Activated T-helper 1 cell treated with anti-CD3 and anti-CD28 coated beads, Interleukin-2, amount 50 U/mL, for 16 hours (primary cell): ENCODE data around the gene RNF175.

Source experiments
- DNase-seq, 2 donors: peaks; one replicate each; pipeline ENCODE4 v3.0.0-alpha.2; 2020; ENCODE audit warnings: low read depth in 1 of 2, low spot score in 1 of 2

The RNF175 gene

GRCh38 chr4:153785910-153786721 lies 26.3 kb upstream of the RNF175 start:
- no peak for DNase-seq

DNA sequence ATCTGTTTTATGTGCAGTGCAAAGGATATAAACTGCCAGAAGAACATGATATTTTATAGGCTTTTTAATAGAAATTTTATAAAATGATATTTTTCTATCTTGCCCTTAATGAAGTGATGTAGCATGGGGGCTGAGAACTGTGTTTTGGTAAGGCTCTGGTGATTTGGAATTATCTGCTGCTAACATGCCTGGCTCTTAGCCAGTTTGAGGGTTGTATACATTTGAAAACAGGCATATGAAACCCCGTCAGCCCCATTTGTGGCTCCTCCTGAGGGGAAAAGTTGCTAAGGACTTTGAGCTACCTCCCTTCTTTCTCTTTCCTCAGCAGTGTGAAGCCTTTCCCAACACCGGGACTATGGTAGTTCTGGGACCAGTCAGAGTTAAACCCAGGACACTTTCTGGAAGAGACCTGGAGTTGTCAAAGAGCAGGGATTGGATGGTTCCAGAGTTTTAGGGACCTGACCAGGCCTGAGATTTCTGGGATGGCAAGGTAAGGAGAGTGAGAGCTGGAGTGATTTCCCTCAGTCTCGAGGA lies 24.4 kb upstream of the RNF175 start:
- DNase-seq = no peak

DNA sequence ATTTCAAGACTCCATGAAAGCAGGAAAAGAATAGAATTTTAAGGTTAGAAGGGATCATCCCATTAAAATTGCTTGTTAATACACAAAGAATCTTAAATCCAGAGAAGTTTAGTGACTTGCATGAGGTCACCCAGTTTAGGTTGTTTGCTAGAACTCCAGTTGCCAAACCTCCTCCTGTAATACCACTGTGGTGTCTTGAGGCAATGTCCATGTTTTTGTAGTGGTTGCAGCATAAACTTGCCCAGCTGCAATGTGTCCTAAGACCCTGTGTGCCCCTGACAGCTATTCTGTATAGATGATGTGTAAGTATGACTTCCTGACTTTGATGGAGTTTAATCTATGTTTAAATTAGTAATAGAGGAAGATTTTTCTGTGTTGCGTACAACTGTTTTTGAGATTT lies 22.8 kb upstream of the RNF175 start:
- DNase-seq = no peak

DNA sequence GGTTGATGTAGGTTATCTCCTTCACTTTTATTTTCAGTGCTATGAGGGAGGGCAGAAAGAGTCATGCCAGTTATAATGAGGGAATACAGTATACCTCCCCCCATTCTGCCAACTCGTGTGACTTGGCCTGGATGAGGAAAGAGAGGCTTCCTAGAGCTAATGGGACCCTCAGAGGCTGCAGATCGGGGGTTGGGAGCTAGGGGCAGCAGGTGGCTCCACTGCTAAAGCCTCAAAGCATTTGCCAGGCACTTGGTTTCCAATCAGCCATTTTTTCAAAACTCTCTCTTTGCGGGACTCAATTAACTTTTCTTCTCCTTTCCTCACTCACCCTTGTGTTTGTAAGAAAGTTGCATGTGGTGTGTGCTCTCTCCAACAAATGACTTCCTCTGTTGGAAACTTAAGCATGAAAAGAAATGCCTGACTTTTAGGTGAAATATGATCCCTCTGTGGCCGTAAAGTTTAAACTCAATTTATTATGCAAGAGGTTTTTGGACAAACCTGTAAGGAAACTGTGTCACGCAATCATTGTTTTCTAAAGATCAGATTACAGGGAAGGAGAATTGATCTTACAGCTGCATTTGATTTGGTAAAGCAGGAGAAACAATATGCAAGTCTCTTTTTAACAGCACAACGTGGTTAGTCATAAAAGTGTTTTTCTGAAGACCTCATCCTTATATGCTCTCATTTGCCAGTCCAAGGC lies 22.0 kb upstream of the RNF175 start:
- DNase-seq = no peak

- DNase-seq = no peak
These were observed 21.5 kb upstream of the RNF175 start for GRCh38 chr4:153781280-153781679.

GRCh38 chr4:153780876-153781275 lies 21.1 kb upstream of the RNF175 start:
- DNase-seq = no peak

DNA sequence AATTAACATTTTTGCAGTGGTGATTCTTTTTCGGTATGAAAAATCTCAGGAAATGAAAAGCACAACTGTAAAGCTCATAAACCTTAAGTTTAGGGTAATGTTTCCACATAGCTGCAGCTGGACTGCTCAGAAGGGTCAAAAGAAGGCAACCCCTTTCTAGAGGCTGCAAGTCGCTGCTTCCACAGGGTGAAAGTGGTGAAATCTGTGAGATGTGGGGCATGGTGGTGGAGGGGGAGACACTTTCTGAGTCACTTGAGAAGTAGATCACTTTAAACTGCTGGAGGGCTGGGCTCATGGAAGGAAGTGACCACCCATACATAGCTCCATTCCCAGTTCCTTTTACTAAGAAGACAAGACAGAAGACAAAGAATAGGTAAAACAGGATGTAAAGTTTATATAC lies 20.4 kb upstream of the RNF175 start:
- DNase-seq = no peak

- no peak for DNase-seq
These were observed 18.6 kb upstream of the RNF175 start for GRCh38 chr4:153778383-153778782.

DNA sequence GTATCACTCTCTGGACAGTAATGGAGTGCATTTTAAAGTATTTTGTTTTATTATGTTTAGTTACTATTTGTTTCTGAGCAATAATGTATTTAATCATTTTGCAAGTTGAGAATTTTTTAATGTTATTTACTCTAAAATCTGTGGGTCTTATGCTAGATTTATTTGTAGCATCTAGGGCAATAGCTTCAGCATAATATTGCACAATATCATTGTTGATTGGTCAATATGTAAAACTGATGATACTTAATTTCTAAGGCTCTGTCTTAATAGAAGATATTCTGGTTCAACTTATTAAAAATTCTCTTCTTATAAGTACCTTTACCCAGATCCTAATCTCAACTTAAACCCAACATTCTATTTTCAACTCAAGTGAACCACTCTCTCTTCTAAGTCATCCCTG lies 17.6 kb upstream of the RNF175 start:
- no peak for DNase-seq

- DNase-seq = no peak
These were observed 16.8 kb upstream of the RNF175 start for GRCh38 chr4:153776601-153777000.

DNA sequence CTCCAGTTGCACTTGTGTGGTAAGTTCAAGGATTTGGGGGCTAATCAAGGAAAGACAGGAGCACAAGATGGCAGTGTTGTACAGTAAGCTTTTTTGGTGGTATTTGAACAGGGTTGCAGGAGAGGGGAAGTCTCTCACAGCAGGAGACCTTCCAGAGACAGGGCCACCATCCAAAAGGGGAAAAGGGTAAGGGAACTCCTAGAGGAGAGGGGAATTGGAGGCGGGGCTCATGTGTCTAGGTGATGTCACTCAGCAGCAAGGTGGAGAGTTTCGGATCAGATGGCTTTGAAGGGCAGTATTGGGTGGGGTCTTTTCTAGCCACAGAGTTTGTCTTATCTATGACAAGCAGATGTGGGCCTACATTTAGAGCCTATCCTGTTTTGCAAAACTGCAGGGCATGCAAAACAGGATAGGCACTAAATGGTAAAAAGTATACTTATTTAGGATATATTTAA lies 13.4 kb upstream of the RNF175 start:
- DNase-seq = no peak

GRCh38 chr4:153771046-153771445 lies 11.2 kb upstream of the RNF175 start:
- DNase-seq = no peak

DNA sequence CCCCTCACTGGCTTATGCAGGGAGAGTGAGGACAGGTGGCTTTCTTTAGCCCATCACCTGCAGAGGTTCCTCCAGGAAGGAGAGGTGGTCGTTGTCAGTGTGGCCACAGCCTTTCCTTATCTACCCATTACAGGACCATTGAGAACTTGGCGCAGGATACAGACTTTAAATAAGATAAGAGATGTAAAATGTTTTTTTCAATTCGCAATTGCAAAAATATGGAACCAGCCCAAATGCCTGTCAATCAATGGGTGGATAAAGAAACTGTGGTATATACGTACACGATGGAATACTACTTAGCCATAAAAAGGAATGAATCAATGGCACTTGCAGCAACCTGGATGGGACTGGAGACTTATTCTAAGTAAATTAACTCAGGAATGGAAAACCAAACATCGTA lies 6.9 kb upstream of the RNF175 start:
- DNase-seq = no peak

- DNase-seq = no peak
These were observed 6.1 kb upstream of the RNF175 start for GRCh38 chr4:153765894-153766293.

DNA sequence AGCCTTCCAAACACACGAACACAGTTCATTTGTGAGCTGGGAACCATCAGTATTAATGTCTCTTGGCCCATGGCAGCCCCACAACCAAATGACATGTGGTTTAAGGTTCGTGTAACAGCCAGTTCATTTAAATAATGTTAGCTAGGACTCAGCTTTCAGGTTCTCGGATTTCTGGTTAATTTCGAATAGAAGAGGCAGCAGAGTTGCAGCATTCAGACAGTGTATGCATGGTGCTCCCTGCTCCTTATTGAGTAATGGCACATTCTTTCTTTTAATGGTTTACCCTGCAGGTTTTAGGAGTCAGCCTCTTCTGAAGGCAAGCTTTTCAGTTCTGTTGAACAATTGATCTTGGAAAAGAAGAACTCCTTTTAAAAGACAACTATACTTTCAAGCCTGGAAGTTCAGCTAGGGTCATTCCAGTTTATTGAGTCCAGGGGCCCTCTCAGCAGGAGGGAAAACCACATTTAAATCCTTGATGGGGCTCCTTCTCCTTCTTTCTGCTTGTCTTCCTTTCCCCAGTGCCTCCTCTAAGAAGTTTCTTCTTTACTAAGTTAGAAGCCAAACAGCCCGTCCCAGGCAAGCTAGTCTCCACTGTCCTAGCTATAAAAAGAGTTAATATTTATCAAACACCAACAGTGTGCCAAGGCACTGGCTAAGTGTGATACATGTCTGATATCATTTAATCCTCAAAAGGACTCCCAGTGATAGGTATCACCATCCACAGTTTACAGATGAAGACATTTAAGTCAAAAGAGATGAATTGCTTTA lies 5.0 kb upstream of the RNF175 start:
- DNase-seq = no peak

GRCh38 chr4:153763404-153763803 lies 3.6 kb upstream of the RNF175 start:
- no peak for DNase-seq

GRCh38 chr4:153758688-153759406 lies 977 bp downstream of the RNF175 start:
- DNase-seq = no peak

- no peak for DNase-seq
These were observed 1.7 kb downstream of the RNF175 start for GRCh38 chr4:153758136-153758535.

DNA sequence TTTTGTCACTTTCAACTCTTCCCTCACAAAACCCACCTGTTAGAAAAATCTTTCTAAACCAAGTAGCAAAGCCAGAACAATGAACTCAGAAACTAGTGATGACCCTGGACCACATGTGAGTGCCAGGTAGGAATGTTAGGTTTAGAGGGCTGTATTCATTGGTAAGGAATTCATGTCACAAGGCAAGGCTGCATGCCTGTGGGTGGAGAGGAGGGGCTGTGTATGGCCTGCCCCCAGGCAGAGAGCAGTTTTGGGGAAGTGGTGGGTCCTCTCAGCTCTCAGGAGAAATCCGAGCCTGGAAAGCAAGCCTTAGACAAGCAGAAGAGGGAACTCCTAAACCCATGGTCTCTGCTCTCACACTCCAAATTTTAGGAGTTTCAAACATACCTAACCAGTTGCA lies 2.4 kb downstream of the RNF175 start:
- DNase-seq = no peak

- no peak for DNase-seq
These were observed 4.6 kb downstream of the RNF175 start for GRCh38 chr4:153755186-153755585.
